HG03378 (cell line): ENCODE measurements around the gene ZMYND8.
"Not testable (repeated sequence)": the region's sequence is repeated elsewhere in the genome, so short reads cannot be mapped to it uniquely, and the experiment has no call there.

Source experiments
- ATAC-seq: cut with Tn5 transposase; IDR thresholded peaks from one replicate; pipeline ENCODE4 v1.9.1; 2021; ENCODE audit warnings: mild to moderate bottlenecking, moderate library complexity; ENCODE audit not compliant: unreplicated experiment

The ZMYND8 gene

GRCh38 chr20:47272893-47273590 is 83.5 kb downstream of the ZMYND8 start:
- ATAC-seq: peak; percentile 43

GRCh38 chr20:47271046-47271615 is 85.4 kb downstream of the ZMYND8 start:
- no peak for ATAC-seq

- ATAC-seq: no peak
Measured at GRCh38 chr20:47269309-47270165, 87.0 kb downstream of the ZMYND8 start.

GRCh38 chr20:47267621-47268020 is 88.9 kb downstream of the ZMYND8 start:
- no peak for ATAC-seq

GRCh38 chr20:47266847-47267515 is 89.5 kb downstream of the ZMYND8 start:
- no peak for ATAC-seq

GRCh38 chr20:47265984-47266383 is 90.5 kb downstream of the ZMYND8 start:
- no peak for ATAC-seq

GRCh38 chr20:47265214-47265613 is 91.3 kb downstream of the ZMYND8 start:
- no peak for ATAC-seq

- ATAC-seq: not testable (repeated sequence)
Measured at GRCh38 chr20:47264137-47264769, 92.2 kb downstream of the ZMYND8 start.

GRCh38 chr20:47263465-47264084 is 92.9 kb downstream of the ZMYND8 start:
- ATAC-seq: no peak

- no peak for ATAC-seq
Measured at GRCh38 chr20:47263080-47263464, 93.4 kb downstream of the ZMYND8 start.

GRCh38 chr20:47262365-47263013 is 94.0 kb downstream of the ZMYND8 start:
- peak; percentile 51 for ATAC-seq

GRCh38 chr20:47262008-47262364 is 94.5 kb downstream of the ZMYND8 start:
- peak; percentile 13 for ATAC-seq

GRCh38 chr20:47261161-47261774 is 95.2 kb downstream of the ZMYND8 start:
- ATAC-seq: not testable (repeated sequence)

- not testable (repeated sequence) for ATAC-seq
Measured at GRCh38 chr20:47260540-47261126, 95.9 kb downstream of the ZMYND8 start.

GRCh38 chr20:47258745-47259695 is 97.5 kb downstream of the ZMYND8 start:
- no peak for ATAC-seq

GRCh38 chr20:47257771-47258170 is 98.7 kb downstream of the ZMYND8 start:
- no peak for ATAC-seq

GRCh38 chr20:47257256-47257655 is 99.2 kb downstream of the ZMYND8 start:
- no peak for ATAC-seq

GRCh38 chr20:47256668-47257236 is 99.7 kb downstream of the ZMYND8 start:
- no peak for ATAC-seq
